ENCODE measurements around the gene ABCB8.

DNA sequence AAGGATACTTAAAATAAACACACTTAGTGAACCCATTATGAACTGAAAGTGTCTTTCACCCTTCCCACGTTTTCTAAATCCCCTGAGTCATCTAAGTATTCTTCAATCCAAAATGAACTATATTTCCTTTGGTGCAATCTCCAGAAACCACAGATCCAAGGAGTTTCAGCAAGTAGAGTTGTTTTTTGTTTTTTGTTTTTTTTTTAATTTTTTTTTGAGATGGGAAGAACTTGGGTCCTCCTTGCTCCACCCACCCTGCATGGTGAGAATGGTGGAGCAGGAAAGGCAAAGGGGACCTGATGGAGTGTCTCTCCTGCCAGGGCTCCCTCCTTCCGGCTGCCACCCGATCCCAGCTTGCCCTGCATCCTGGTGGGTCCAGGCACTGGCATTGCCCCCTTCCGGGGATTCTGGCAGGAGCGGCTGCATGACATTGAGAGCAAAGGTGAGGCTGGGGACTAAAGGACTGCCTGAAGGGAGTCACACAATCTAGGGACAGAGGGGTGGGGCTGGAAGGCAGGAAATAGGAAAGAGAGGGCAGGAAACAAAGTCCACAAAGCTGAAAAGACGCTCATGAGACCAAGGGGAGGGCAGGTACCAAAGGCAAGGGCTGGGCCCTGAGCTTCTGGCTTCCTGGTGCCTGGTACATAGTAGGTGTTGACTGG, 16.1 kb upstream of the ABCB8 start:
- no peak for TF ChIP-seq CTCF (IDR thresholded peaks at IDR 0.05)
- no peak for TF ChIP-seq EZH2phosphoT487 (IDR thresholded peaks at IDR 0.05)

Measured in neural progenitor cell (in vitro differentiated cells).